Measurements from ENCODE around the gene TNFSF9.
A peak's percentile ranks its signal among the peaks of the same experiment; 100 is the strongest.
"Not testable (repeated sequence)": the region's sequence is repeated elsewhere in the genome, so short reads cannot be mapped to it uniquely, and the experiment has no call there.

The TNFSF9 gene

GRCh38 chr19:6499052-6499790, 31.6 kb upstream of the TNFSF9 start:
- DNase-seq, result no peak
- Histone ChIP-seq H3K27ac (ENCODE audit: insufficient read depth in 1 of 2, low read depth in 1 of 2, low read length in 2 of 2, poor library complexity in 1 of 2, severe bottlenecking in 2 of 2) (no peak overlapping the region), H3K4me1 (ENCODE audit: control extremely low read depth in 1 of 4, control insufficient read depth in 4 of 4, insufficient read depth in 4 of 4, low read length in 3 of 4) (peaks cover 0 to 22% (median 16%) of the 10 kb centered on the region in 4 experiments), H3K9me3 (ENCODE audit: control extremely low read depth in 1 of 5, control insufficient read depth in 4 of 5, insufficient read depth in 2 of 5, low read depth in 1 of 5, low read length in 4 of 5) (no peaks in the 10 kb centered on the region), H3K27me3 (replicated peaks in 2 of 5; ENCODE audit: control insufficient read depth in 4 of 5, insufficient read depth in 5 of 5, low read length in 4 of 5) (peaks cover 0 to 4% (median 0%) of the 10 kb centered on the region in 5 experiments), H3K36me3 (ENCODE audit: control insufficient read depth in 4 of 4, insufficient read depth in 4 of 4, low read length in 3 of 4) (peaks cover 0 to 8% (median 2%) of the 10 kb centered on the region in 4 experiments), H3K4me3 (ENCODE audit: control insufficient read depth in 1 of 7, extremely low read depth in 1 of 7, insufficient read depth in 4 of 7, low read depth in 2 of 7, low read length in 6 of 7) (no peak overlapping the region)
- POLR2A ChIA-PET, result no interaction called here
- CTCF ChIA-PET, result no interaction called here
- WGBS (ENCODE audit: insufficient coverage), result 96% methylated on average over 13 of the region's 17 CpGs

GRCh38 chr19:6500837-6501739, 29.7 kb upstream of the TNFSF9 start:
- ChIA-PET POLR2A (no interaction called here), CTCF (interaction anchor here (1.1 kb wide), 1 partner anchor 131 kb away, joined by 3 read pairs; no protein-coding TSS in a partner anchor)
- peaks cover 0 to 22% (median 17%) of the 10 kb centered on the region in 4 experiments for H3K4me1 ChIP-seq (ENCODE audit: control extremely low read depth in 1 of 4, control insufficient read depth in 4 of 4, insufficient read depth in 4 of 4, low read length in 3 of 4)
- H3K27me3 ChIP-seq (replicated peaks in 2 of 5; ENCODE audit: control insufficient read depth in 4 of 5, insufficient read depth in 5 of 5, low read length in 4 of 5), result peaks cover 0 to 4% (median 0%) of the 10 kb centered on the region in 5 experiments
- DNase-seq, result no peak
- H3K9me3 ChIP-seq (ENCODE audit: control extremely low read depth in 1 of 5, control insufficient read depth in 4 of 5, insufficient read depth in 2 of 5, low read depth in 1 of 5, low read length in 4 of 5), result no peaks in the 10 kb centered on the region
- peak overlapping the region in 6 of 7 experiments; percentile 51 to 78 (median 64) for H3K4me3 ChIP-seq (ENCODE audit: control insufficient read depth in 1 of 7, extremely low read depth in 1 of 7, insufficient read depth in 4 of 7, low read depth in 2 of 7, low read length in 6 of 7)
- no peaks in the 10 kb centered on the region for H3K36me3 ChIP-seq (ENCODE audit: control insufficient read depth in 4 of 4, insufficient read depth in 4 of 4, low read length in 3 of 4)
- WGBS (ENCODE audit: insufficient coverage), result 63% methylated on average over 16 of the region's 24 CpGs
- H3K27ac ChIP-seq (ENCODE audit: insufficient read depth in 1 of 2, low read depth in 1 of 2, low read length in 2 of 2, poor library complexity in 1 of 2, severe bottlenecking in 2 of 2), result no peak overlapping the region

GRCh38 chr19:6501740-6502648, 28.8 kb upstream of the TNFSF9 start, which contains the start of gene TUBB4A:
TSS of gene TUBB4A (minus strand) at chr19:6502309. CDS start at chr19:6502212, 97 bp downstream.
- H3K36me3 ChIP-seq (ENCODE audit: control insufficient read depth in 4 of 4, insufficient read depth in 4 of 4, low read length in 3 of 4), result no peaks in the 10 kb centered on the region
- CTCF ChIA-PET, result interaction anchor here (1.2 to 2.8 kb wide), 2 partner anchors 16 to 20 kb away, joined by 4 to 18 read pairs; partner anchors contain the start of gene DENND1C
- peaks cover 0 to 4% (median 0%) of the 10 kb centered on the region in 5 experiments for H3K27me3 ChIP-seq (replicated peaks in 2 of 5; ENCODE audit: control insufficient read depth in 4 of 5, insufficient read depth in 5 of 5, low read length in 4 of 5)
- peak in 2 of 3 donors; percentile 33 to 57 for DNase-seq
- peak within 1 kb of the TSS; percentile 44 to 78 (median 61) for H3K4me3 ChIP-seq (ENCODE audit: control insufficient read depth in 1 of 7, extremely low read depth in 1 of 7, insufficient read depth in 4 of 7, low read depth in 2 of 7, low read length in 6 of 7)
- under 1% methylated on average over 47 of the region's 71 CpGs for WGBS (ENCODE audit: insufficient coverage)
- no peaks in the 10 kb centered on the region for H3K9me3 ChIP-seq (ENCODE audit: control extremely low read depth in 1 of 5, control insufficient read depth in 4 of 5, insufficient read depth in 2 of 5, low read depth in 1 of 5, low read length in 4 of 5)
- H3K4me1 ChIP-seq (ENCODE audit: control extremely low read depth in 1 of 4, control insufficient read depth in 4 of 4, insufficient read depth in 4 of 4, low read length in 3 of 4), result peaks cover 0 to 22% (median 17%) of the 10 kb centered on the region in 4 experiments
- no peak within 1 kb of the TSS for H3K27ac ChIP-seq (ENCODE audit: insufficient read depth in 1 of 2, low read depth in 1 of 2, low read length in 2 of 2, poor library complexity in 1 of 2, severe bottlenecking in 2 of 2)
- POLR2A ChIA-PET, result interaction anchor here (0.6 kb wide), 1 partner anchor 1706 kb away, joined by 4 read pairs; no protein-coding TSS in a partner anchor

- Histone ChIP-seq H3K4me3 (ENCODE audit: control insufficient read depth in 1 of 7, extremely low read depth in 1 of 7, insufficient read depth in 4 of 7, low read depth in 2 of 7, low read length in 6 of 7) (no peak overlapping the region), H3K4me1 (ENCODE audit: control extremely low read depth in 1 of 4, control insufficient read depth in 4 of 4, insufficient read depth in 4 of 4, low read length in 3 of 4) (peaks cover 0 to 22% (median 17%) of the 10 kb centered on the region in 4 experiments), H3K27me3 (replicated peaks in 2 of 5; ENCODE audit: control insufficient read depth in 4 of 5, insufficient read depth in 5 of 5, low read length in 4 of 5) (peaks cover 0 to 4% (median 0%) of the 10 kb centered on the region in 5 experiments), H3K9me3 (ENCODE audit: control extremely low read depth in 1 of 5, control insufficient read depth in 4 of 5, insufficient read depth in 2 of 5, low read depth in 1 of 5, low read length in 4 of 5) (no peaks in the 10 kb centered on the region), H3K27ac (ENCODE audit: insufficient read depth in 1 of 2, low read depth in 1 of 2, low read length in 2 of 2, poor library complexity in 1 of 2, severe bottlenecking in 2 of 2) (no peak overlapping the region), H3K36me3 (ENCODE audit: control insufficient read depth in 4 of 4, insufficient read depth in 4 of 4, low read length in 3 of 4) (no peaks in the 10 kb centered on the region)
- 95% methylated on average over 4 of the region's 9 CpGs for WGBS (ENCODE audit: insufficient coverage)
- ChIA-PET POLR2A (no interaction called here), CTCF (interaction anchor here (1.0 to 2.8 kb wide), 3 partner anchors 18 to 310 kb away, joined by 3 to 18 read pairs (median 4); partner anchors contain the start of gene DENND1C)
- DNase-seq, result no peak
Observed at GRCh38 chr19:6503407-6504201, 27.2 kb upstream of the TNFSF9 start.

GRCh38 chr19:6508028-6508771, 22.6 kb upstream of the TNFSF9 start:
- 100% methylated on average over 2 of the region's 9 CpGs for WGBS (ENCODE audit: insufficient coverage)

More at GRCh38 chr19:6508028-6508771, 22.6 kb upstream of the TNFSF9 start:
- CTCF ChIA-PET, result interaction anchor here (1.2 to 1.6 kb wide), 3 partner anchors 8 to 16 kb away, joined by 3 to 4 read pairs (median 3); no protein-coding TSS in a partner anchor
- POLR2A ChIA-PET; H3K9me3 ChIP-seq (ENCODE audit: control extremely low read depth in 1 of 5, control insufficient read depth in 4 of 5, insufficient read depth in 2 of 5, low read depth in 1 of 5, low read length in 4 of 5); H3K4me3 ChIP-seq (ENCODE audit: control insufficient read depth in 1 of 7, extremely low read depth in 1 of 7, insufficient read depth in 4 of 7, low read depth in 2 of 7, low read length in 6 of 7); DNase-seq; H3K27ac ChIP-seq (ENCODE audit: insufficient read depth in 1 of 2, low read depth in 1 of 2, low read length in 2 of 2, poor library complexity in 1 of 2, severe bottlenecking in 2 of 2); H3K27me3 ChIP-seq (replicated peaks in 2 of 5; ENCODE audit: control insufficient read depth in 4 of 5, insufficient read depth in 5 of 5, low read length in 4 of 5); H3K4me1 ChIP-seq (ENCODE audit: control extremely low read depth in 1 of 4, control insufficient read depth in 4 of 4, insufficient read depth in 4 of 4, low read length in 3 of 4); H3K36me3 ChIP-seq (ENCODE audit: control insufficient read depth in 4 of 4, insufficient read depth in 4 of 4, low read length in 3 of 4): not testable (repeated sequence)

Data from common myeloid progenitor, CD34-positive (primary cell).